Right renal cortex interstitium (tissue), 3 donors: ENCODE data around the gene VPS13A. TPM values are rescaled to one million over a fixed set of nuclear protein-coding genes. Genes with fewer than 3 reads are reported as not detected.
"Not testable (repeated sequence)": the region's sequence is repeated elsewhere in the genome, so short reads cannot be mapped to it uniquely, and the experiment has no call there.

ENCODE experiments used
- DNase-seq, 3 donors: peaks; one replicate each; pipeline ENCODE4 v3.0.0-alpha.2; 2013; ENCODE audit warnings: low read depth in 3 of 3, low spot score in 2 of 3
- polyA plus RNA-seq, 3 donors: library from polyadenylated mRNA; unstranded; fragments of 120-200 nt; gene quantifications; one replicate each; pipeline ENCODE4 v1.2.1, GENCODE V29; 2013; ENCODE audit not compliant: insufficient read length in 3 of 3

Gene VPS13A
- polyA plus RNA-seq, 3 donors: 30.8 to 32.4 (median 31.4) TPM

DNA sequence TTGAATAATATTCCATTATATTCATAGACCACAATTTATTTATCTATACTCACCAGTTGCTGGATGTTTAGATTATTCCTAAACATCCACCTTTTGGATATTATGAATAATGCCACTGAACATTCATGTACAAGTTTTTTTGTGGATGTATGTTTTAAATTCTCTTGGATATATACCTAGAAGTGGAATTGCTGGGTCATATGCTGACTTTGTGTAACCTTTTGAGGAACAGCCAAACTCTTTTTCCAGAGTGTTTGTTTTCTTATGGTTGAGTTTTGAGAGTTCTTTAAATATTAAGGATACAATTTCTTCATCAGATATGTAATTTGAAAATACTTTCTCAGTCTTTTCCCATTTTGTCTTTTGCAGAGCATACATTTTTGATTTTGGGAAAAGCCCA, 2.7 kb downstream of the VPS13A start:
- no peak for DNase-seq

DNA sequence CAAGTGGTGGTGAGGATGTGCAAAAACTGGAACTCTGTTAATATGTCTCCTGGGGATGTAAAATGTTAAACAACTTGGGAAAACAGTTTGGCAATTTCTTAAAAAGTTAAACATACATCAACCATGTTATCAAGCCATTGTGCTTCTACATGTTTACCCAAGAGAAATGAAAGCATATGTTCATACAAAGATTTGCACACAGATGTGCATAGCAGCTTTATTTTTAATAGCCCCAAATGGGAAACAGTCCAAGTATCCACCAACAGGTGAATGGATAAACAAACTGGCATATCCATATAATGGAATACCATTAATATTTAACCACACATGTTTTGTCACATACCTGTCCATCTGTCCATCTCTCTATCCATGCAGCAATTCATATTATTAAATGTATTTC, 6.2 kb downstream of the VPS13A start:
- DNase-seq: no peak

DNA sequence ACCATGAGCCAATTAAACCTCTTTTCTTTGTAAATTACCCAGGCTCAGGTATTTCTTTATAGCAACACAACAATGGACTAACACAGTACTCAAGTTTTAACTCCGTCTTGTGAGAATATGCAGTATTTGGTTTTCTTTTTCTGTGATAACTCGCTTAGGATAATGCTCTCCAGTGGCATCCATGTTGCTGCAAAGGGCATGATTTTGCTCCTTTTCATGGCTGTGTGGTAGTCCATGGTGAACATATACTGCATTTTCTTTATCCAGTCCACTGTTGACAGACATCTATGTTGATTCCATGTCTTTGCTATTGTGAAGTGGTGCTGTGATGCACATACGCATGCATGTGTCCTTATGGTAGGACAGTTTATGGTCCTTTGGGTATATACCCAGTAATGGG, 10.9 kb downstream of the VPS13A start:
- DNase-seq: no peak

DNA sequence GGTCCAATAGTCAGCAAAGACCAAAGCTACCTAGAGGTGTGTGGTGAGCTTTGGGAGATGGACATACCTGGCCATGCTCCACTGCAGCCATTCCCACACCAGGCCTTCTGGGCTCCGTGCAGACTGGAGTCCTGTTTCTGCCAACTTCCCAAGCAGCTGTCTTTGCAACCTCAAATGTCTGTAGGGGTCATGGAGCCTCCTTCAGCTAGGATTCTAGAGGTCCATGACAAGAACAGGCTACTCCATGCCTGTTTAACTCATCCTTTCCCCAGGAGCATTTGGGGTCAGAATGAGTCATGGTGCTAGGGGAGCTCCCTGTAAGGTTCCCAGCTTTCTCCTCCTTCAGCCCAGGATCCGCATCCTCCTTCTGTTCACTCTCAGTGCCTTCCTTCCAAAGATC, 17.1 kb downstream of the VPS13A start:
- no peak for DNase-seq

DNA sequence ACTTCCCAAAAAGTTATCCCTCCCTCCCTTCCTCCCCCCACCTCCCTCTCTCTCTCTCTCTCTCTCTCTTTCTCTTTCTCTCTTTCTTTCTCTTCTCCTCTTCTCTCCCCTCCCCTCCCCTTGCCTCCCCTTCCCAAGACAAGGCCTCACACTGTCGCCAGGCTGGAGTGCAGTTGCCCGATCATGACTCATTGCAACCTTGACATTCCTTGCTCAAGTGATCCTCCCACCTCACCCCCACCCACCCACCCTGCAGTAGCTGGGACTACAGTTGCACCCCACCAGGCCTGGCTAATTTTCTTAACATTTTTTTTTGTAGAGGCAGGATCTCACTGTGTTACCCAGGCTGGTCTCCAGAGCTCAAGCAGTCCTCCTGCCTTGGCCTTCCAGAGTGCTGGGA, 32.8 kb downstream of the VPS13A start:
- no peak for DNase-seq

DNA sequence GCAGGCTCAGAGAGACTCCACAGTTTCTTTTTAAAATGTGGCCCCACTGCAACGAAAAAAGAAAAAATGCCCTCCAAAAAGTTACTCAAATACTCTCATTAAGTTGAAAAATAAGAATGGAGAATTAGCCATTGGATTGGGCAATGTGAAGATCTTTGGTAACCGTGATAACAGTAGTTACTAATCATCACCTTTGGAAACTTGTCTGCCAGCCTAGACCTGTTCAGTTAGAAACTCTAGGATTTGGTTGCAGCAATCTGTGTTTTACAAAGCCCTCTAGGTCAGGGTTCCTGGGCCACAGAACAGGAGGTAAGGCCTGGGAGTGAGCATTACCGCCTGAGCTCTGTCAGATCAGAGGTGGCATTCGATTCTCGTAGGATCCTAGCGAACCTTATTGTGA, 34.2 kb downstream of the VPS13A start:
- no peak for DNase-seq

DNA sequence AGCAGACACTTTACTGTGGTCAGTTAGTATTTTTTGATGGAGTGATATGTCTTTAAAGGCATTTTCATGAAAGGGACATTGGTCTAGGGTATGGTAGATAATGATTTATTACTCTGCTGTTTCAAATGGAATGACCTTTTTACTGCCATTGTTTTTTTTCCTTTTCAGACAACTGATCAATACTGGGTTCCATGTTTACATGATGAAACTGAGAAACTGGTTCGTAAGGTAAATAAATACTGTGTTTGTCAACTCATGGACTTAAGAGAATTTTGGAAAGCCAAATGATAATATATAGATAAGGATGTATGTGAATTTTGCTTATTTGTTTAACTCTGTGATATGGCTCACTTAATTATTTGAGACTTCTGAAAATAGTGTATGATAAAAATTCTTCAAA, 35.5 kb downstream of the VPS13A start:
- no peak for DNase-seq

DNA sequence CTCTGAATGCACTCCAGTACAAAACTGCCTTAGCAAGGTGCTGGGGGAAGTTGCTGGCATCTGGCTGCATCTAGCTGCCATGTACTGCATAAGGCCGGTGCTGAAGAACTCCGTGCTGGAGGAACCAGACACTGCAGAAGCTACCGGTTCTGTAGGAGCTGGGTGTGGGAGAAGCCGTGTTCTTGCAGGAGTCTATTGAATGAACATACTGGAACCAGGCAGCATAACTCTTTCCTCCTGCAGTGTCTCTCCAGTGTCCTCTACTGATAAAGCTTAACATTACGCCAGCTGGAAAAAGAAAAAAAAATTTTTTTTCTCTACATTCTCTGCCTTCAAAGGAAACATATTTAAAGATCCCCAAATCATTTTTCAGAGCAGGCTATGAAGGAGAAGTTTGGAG, 38.5 kb downstream of the VPS13A start:
- DNase-seq: no peak

DNA sequence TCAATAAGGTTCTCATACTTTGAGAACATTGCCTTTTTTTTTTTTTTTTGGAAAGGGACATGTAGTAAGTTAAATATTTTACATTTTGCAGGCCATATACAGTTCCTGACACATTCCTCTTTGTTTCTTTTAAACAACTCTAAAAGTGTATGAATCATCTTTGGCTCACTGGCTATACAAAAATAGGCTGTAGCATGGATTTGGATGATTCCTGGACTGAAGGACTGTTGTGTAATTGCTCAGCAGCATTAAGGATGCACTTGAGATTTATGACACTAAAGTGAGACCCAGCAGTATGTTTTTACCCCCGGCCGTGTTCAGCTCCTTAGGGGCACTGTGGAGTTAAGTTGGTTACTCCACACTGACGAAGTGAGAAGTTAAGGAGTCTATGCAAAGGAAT, 41.3 kb downstream of the VPS13A start:
- DNase-seq: no peak

DNA sequence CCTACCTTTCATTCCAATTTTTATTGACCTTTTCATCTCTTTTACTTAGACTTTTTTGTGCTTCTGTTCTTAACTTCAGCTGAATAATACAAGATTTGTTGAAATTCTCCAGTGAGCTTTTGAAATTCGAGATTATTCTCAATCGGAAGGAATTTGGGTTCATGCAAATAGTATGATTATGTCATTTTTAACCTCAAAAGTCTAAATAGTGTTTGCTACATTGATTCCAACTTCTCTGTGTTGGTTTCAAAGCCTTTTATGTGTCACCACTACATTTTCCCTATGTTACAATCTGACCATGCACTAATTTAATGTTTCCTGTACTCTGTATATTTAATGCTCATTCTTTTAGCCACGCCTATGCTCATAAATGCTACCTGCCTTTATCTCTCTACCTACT, 44.1 kb downstream of the VPS13A start:
- DNase-seq: no peak

DNA sequence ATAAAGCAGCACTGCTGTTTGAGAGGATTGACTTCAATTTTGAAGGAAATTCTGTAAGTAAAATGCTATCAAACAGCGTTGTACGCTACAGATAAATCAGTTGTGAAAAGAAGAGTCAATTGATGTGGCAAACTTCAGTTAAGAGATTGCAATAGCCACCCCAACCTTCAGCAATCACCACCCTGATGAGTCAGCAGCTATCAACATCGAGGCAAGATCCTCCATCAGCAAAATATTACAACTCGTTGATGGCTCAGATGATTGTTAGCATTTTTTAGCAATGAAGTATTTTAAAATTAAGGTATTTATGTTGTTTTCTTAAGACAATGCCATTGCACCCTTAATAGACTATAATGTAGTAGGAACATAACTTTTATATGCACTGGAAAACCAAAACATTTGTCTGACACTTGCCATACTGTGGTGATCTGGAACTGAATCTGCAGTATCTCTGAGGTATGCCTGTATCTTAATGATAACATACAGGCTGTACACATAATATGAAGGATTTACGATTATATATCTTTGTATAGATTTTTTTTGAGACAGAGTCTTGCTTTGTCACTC, 47.5 kb downstream of the VPS13A start:
- DNase-seq: no peak

DNA sequence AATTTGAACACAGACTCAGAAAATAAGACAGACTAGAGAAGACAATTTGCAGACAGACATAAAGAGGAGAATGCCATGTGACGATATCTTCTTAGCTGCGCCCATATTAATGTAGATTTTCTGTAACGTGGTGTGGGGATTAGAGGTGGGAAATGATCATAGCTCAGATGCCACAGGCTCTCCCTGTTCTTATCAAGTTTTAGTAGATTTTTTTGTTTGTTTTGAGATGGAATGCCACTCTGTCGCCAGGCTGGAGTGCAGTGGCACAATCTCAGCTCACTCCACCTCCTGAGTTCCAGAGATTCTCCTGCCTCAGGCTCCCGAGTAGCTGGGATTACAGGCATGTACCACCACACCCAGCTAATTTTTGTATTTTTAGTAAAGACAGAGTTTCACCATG, 59.4 kb downstream of the VPS13A start:
- no peak for DNase-seq

DNA sequence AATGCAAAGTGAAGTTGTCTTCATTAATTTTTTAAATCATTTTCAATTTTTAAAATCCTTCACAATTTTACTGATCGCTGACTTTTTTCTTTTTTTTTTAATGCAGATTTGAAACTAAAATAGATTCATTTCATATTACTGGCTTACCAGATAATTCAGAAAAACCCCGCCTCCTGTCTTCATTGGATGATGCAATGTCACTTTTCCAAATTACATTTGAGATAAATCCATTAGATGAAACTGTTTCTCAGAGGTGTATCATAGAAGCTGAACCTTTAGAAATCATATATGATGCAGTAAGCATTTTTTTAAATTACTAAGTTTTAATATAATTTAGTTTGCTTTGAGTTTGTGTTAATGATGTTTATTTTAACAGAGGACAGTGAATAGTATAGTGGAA, 60.6 kb downstream of the VPS13A start:
- no peak for DNase-seq

DNA sequence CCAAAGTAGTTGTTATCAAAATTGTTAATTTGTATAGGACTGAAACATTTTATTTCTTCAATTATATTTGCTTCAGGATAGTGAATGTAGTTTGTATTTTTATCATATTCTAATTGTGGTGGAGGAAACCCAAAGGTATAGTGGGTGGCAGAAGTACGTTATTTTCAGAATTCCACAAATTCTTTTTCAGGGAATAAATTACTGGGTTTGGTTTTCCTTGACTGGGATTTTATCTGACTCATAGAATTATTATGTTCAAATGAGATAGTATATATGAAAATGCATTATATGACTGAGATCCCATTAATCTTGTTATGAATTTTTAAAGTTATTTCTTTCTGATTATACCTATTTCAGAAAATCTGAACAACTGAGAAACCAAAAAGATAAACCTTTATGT, 73.7 kb downstream of the VPS13A start:
- DNase-seq: no peak

DNA sequence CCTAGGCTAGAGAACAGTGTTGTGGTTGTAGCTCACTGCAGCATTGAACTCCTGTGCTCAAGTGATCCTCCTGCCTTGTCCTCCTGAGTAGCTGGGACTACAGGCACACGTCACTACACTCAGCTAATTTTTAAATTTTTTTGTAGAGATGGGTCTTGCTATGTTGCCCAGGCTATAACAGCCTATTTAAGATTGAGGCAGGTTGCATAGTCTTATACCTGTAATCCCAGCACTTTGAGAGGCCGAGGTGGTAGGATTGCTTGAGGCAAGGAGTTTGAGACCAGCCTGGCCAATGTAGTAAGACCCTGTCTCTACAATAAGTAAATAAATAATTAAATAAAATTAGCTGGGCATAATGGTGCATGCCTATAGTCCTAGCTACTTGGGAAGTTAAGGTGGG, 79.9 kb downstream of the VPS13A start:
- no peak for DNase-seq

DNA sequence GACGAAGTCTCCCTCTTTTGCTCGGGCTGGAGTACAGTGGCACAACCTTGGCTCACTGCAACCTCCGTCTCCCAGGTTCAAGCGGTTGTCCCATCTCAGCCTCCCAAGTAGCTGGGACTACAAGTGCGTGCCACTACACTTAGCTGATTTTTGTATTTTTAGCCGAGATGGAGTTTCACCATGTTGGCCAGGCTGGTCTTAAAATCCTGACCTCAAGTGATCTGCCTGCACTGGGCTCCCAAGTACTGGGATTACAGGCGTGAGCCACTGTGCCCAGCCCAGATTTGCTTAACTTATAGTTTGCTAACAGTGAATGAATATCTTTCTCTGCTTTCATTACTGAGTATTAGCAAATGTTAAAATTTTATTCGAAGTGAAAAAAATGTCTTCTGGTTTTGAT, 84.3 kb downstream of the VPS13A start:
- DNase-seq: no peak

DNA sequence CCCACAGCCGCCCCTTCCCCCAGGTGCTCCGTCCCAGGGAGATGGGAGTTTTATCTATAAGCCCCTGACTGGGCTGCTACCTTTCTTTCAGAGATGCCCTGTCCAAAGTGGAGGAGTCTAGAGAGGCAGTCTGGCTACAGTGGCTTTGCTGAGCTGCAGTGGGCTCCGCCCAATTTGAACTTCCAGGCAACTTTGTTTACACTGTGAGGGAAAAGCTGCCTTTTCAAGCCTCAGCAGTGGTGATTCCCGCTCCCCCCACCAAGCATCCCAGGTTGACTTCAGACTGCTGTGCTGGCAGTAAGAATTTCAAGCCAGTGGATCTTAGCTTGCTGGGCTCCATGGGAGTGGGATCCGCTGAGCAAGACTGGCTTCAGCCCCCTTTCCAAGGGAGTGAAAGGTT, 90.4 kb downstream of the VPS13A start:
- not testable (repeated sequence) for DNase-seq

DNA sequence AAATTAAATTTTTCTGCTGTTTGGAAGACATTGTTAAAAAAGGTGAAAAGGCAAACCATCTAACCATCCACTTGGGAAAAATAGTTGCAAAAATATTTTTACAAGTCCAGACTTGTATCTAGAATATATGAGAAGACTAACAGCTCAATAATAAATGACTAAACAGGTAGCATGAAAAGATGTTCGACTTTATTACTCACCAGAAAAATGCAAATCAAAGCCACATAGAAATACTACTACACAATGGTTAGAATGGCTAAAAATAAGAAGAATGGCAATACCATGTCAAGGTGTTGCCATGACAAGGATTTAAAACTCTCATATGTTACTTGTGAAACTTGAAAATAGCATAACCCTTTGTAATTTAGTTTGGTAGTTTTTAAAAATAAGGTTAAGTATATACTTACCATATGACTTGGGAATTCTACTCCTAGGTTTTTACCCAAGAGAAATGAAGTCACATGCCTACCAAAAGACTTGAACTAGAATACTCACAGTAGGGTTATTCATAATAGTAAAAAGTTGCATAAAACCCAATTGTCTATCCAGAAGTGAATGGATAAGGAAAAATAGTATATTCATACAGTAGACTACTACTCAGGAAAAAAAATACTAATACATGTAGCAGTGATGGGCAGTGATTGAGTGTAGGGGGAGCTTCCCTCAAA, 93.8 kb downstream of the VPS13A start:
- no peak for DNase-seq

DNA sequence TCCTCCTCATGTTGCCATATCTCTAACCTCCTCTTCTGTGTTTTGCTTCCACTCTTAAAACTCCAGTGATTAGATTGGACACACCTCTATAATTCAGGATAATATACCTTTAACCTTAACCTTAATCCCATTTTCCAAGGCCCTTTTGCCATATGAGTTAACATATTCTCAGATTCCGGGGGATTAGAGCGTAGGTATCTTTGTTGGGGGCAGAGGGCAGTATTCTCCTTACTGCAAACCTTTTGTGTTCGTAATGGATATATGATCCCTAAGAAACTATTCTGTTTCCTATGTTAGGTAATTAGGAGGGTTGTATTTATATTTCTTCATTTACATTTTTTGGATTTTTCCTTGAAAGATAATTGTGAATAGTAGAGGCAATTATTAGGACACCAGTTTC, 99.5 kb downstream of the VPS13A start:
- no peak for DNase-seq

DNA sequence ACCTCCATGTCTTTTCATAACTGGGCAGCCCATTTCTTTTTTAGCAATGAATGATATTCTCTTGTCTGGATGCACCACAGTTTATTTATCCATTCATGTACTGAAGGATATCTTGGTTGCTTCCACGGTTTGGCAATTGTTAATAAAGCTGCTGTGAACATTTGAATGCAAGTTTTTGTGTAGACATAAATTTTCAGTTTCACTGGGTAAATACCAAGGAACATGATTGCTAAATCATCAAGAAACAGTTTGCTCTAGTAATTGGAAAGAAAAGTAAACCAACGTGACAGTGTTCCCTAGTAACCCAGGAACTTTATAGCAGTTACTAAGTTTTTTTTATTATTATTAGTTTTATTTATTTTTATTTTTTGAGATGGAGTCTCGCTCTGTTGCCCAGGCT, 100.4 kb downstream of the VPS13A start:
- no peak for DNase-seq

DNA sequence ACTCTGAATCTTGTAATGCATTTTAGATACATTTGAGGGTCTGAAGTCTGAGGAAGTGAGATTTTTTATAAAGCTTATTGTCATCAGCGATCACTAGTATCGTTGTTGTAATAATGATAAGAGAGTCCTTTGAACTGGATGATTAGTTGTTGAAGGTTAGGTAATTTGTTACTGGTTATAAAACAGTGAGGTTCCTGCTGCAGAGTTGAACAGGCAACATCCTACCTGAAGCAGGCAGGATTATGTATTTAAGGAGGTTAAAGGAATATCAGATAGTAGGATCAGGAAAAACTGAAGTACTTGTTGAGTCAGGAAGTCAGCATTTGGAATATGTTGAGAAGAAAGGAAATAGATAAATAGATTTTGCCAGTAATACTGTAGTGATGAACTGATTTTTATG, 106.7 kb downstream of the VPS13A start:
- DNase-seq: no peak

DNA sequence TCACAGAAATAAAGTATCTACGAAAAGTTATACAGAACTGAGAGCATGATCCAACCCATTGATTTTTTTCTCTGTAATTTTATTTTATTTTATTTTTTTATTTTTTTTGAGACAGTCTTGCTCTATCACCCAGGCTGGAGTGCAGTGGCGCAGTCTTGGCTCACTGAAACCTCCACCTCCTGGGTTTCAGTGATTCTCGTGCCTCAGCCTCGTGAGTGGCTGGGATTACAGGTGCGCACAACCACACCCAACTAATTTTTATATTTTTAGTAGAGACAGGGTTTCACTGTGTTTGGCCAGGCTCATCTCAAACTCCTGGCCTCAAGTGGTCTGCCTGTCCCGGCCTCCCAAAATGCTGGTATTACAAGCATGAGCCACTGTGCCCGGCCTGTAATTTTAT, 107.3 kb downstream of the VPS13A start:
- DNase-seq: no peak

DNA sequence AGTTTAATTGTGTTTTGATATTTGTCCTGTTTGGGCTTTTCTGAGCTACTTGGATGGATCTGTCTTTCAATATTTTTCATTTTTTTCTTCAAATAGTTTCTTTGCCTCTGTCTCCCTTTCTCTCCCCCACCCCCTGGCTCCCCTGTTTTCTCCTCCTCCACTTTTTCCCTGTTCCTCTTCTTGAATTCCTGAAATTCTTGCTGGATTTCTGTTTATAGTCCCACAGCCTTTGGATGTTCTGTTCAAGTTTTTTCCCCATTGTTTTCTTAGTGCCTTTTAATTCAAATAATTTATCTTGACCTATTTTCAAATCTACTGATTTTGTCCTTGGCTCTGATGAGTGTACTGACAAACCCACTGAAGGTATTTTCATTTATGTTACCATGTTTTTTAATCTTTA, 113.0 kb downstream of the VPS13A start:
- no peak for DNase-seq
